HepG2 (cell line): Measurements from ENCODE around the gene CAPS. TPM values are rescaled to one million over a fixed set of nuclear protein-coding genes. Genes with fewer than 3 reads are reported as not detected.

Source experiments
- ERF ChIP-seq: IDR thresholded peaks from 2 replicates; pipeline ENCODE4 v1.6.1; 2018; ENCODE audit warnings: missing biosample characterization, missing genetic modification reagents
- FOXK1 ChIP-seq: sonication (generic); formaldehyde crosslinking; IDR thresholded peaks from 2 replicates; pipeline ENCODE4 v1.4.0; 2020; ENCODE audit warnings: low read depth, missing genetic modification reagents, borderline replicate concordance
- HNF4G ChIP-seq, 2 experiments: sonication (generic) in 1 of 2; formaldehyde crosslinking in 1 of 2; IDR thresholded peaks; 2 replicates each; pipeline versions ENCODE4 v1.4.0 to v1.6.1; 2011 to 2020; ENCODE audit warnings: borderline replicate concordance in 2 of 2, low read depth in 2 of 2, mild to moderate bottlenecking in 2 of 2, low read length in 1 of 2, missing genetic modification reagents in 1 of 2, moderate library complexity in 1 of 2
- HOXA5 ChIP-seq: sonication (generic); formaldehyde crosslinking; IDR thresholded peaks from 2 replicates; pipeline ENCODE4 v1.4.0; 2020; ENCODE audit warnings: missing genetic modification reagents
- MED8 ChIP-seq: sonication (generic); formaldehyde crosslinking; IDR thresholded peaks from 2 replicates; pipeline ENCODE4 v1.8.1; 2023; ENCODE audit warnings: mild to moderate bottlenecking, missing genetic modification reagents; ENCODE audit not compliant: insufficient replicate concordance
- MEF2D ChIP-seq: sonication (generic); formaldehyde crosslinking; IDR thresholded peaks from 2 replicates; pipeline ENCODE4 v1.5.1; 2020; ENCODE audit warnings: mild to moderate bottlenecking, missing genetic modification reagents
- MIXL1 ChIP-seq: IDR thresholded peaks from 2 replicates; pipeline ENCODE4 v1.6.1; 2016
- NBN ChIP-seq: fragments of 450-650 bp; conservative IDR thresholded peaks from 2 replicates; pipeline ENCODE4 v1.6.1; 2017
- SMAD9 ChIP-seq: sonication (generic); formaldehyde crosslinking; IDR thresholded peaks from 2 replicates; pipeline ENCODE4 v1.5.1; 2020; ENCODE audit warnings: mild to moderate bottlenecking, missing genetic modification reagents
- SYNCRIP ChIP-seq: fragments of 200-400 bp; formaldehyde crosslinking; IDR thresholded peaks from 2 replicates; pipeline ENCODE4 v1.6.1; 2018; ENCODE audit warnings: mild to moderate bottlenecking, low read depth, low read length; ENCODE audit not compliant: insufficient read depth
- TP53 ChIP-seq: sonication (generic); formaldehyde crosslinking; conservative IDR thresholded peaks from 2 replicates; pipeline ENCODE4 v1.4.0; 2020; ENCODE audit warnings: missing genetic modification reagents
- ZNF343 ChIP-seq: sonication (generic); formaldehyde crosslinking; IDR thresholded peaks from 2 replicates; pipeline ENCODE4 v1.4.0; 2020; ENCODE audit warnings: mild to moderate bottlenecking, missing genetic modification reagents
- polyA plus RNA-seq, 8 experiments: library from polyadenylated mRNA; depleted of rRNA in 3 of 8; stranded (reverse) in 7 of 8; unstranded in 1 of 8; fragments of >200 nt; fragmentation: Illumina TruSeq in 4 of 8; extraction: Trizol in 4 of 8; gene quantifications; 2 replicates each; pipeline versions ENCODE4 v1.2.1 to v1.2.3, GENCODE V29; 2011 to 2016; ENCODE audit warnings: low read depth in 4 of 8, missing spikeins in 1 of 8, mixed read lengths in 1 of 8; ENCODE audit not compliant: insufficient read depth in 1 of 8
- total RNA-seq, 5 experiments: library from RNA; depleted of rRNA; stranded (reverse); fragments of >200 nt; fragmentation: Illumina TruSeq; extraction: Trizol; gene quantifications; 2 replicates each; pipeline ENCODE4 v1.2.3, GENCODE V29; 2016; ENCODE audit warnings: low read depth in 1 of 5
- TF ChIP-seq, protein P1 (sequence below), 2 experiments: fragments of 450-650 bp in 1 of 2; sonication (generic) in 1 of 2; formaldehyde crosslinking in 1 of 2; IDR thresholded peaks; 2 replicates each; pipeline versions ENCODE4 v1.6.1 to v1.8.0; 2016 to 2022; ENCODE audit warnings: antibody characterized with exemption in 1 of 2, mild to moderate bottlenecking in 1 of 2, missing genetic modification reagents in 1 of 2
- TF ChIP-seq, protein P2 (sequence below), 2 experiments: sonication (generic) in 1 of 2; formaldehyde crosslinking in 1 of 2; IDR thresholded peaks; 2 replicates each; pipeline versions ENCODE4 v1.4.0 to v1.6.1; 2016 to 2020; ENCODE audit warnings: borderline replicate concordance in 1 of 2, low read depth in 1 of 2, mild to moderate bottlenecking in 1 of 2, missing genetic modification reagents in 1 of 2

Gene CAPS
- total and polyA plus RNA-seq, 2 of the 13 experiments (the other 11 are each of a cell fraction or from before 2014, with no cell fraction given): 3.1 TPM

DNA sequence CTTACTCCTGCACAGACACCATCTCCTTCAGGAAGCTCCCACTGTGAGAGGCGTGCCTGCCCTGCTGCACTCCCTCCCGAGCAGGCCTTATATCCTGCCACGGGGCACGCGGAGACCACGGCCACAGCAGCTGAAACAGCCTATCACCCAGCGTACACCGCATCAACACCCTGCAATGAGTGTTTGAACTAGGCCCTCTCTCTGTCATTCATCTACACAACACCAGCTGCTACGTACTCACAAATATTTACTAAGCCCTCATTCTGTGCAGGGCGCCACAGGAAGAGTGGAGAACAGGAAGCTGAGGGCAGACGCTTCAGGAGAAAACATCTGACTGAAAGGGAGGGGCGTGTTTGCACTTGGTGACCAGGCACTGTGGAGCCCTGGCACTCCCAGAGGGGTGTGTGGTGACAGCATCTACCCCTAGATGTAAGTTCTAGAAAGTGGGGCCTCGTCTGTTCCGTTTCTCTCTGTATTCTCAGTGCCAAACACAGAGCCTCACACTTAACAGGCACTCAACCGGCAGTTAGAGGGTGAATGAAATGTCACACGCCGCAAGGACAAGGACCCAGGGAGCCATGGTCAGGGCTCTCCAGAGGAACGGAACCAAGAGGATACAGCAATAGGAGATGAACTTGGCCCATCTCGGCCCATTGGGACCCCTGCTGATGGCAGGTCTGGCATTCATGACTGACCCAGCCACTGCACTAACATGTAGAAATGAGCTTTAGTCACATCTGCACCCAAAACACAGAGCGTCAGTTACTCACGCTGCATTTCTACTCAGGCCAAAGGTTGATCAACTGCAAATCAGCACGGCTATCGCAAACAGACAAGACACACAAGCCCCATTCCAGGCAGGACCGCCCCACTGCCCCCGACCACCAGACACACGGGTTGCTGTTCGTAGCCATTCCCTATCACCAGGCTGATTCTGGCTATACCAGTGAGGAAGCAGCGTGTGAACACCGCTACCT lies 48.2 kb downstream of the CAPS start (continued):
- TF ChIP-seq, protein P1, sequence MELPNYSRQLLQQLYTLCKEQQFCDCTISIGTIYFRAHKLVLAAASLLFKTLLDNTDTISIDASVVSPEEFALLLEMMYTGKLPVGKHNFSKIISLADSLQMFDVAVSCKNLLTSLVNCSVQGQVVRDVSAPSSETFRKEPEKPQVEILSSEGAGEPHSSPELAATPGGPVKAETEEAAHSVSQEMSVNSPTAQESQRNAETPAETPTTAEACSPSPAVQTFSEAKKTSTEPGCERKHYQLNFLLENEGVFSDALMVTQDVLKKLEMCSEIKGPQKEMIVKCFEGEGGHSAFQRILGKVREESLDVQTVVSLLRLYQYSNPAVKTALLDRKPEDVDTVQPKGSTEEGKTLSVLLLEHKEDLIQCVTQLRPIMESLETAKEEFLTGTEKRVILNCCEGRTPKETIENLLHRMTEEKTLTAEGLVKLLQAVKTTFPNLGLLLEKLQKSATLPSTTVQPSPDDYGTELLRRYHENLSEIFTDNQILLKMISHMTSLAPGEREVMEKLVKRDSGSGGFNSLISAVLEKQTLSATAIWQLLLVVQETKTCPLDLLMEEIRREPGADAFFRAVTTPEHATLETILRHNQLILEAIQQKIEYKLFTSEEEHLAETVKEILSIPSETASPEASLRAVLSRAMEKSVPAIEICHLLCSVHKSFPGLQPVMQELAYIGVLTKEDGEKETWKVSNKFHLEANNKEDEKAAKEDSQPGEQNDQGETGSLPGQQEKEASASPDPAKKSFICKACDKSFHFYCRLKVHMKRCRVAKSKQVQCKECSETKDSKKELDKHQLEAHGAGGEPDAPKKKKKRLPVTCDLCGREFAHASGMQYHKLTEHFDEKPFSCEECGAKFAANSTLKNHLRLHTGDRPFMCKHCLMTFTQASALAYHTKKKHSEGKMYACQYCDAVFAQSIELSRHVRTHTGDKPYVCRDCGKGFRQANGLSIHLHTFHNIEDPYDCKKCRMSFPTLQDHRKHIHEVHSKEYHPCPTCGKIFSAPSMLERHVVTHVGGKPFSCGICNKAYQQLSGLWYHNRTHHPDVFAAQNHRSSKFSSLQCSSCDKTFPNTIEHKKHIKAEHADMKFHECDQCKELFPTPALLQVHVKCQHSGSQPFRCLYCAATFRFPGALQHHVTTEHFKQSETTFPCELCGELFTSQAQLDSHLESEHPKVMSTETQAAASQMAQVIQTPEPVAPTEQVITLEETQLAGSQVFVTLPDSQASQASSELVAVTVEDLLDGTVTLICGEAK (IDR thresholded peaks at IDR 0.05): no peak
- TF ChIP-seq, protein P1 (CRISPR knock-in tag; IDR thresholded peaks at IDR 0.05): peak; percentile 89
- TF ChIP-seq HOXA5: peak; percentile 66; the same call in 1 of the 2 replicates
- no peak for TF ChIP-seq SYNCRIP
- peak; percentile 96 for TF ChIP-seq MIXL1 (CRISPR knock-in tag)
- TF ChIP-seq MEF2D: peak; percentile 90
- peak; percentile 43 for TF ChIP-seq MED8 (CRISPR knock-in tag)
- no peak for TF ChIP-seq SMAD9
- no peak for TF ChIP-seq ZNF343 (CRISPR knock-in tag)
- TF ChIP-seq HNF4G (IDR thresholded peaks at IDR 0.05; ENCODE audit: borderline replicate concordance, low read depth, low read length): peak; percentile 74
- peak; percentile 72 for TF ChIP-seq HNF4G (CRISPR knock-in tag; IDR thresholded peaks at IDR 0.05; ENCODE audit: borderline replicate concordance, low read depth)
- TF ChIP-seq TP53 (CRISPR knock-in tag): peak; percentile 83; the same call in 1 of the 2 replicates
- peak; percentile 92 for TF ChIP-seq ERF
- TF ChIP-seq NBN: no peak
- TF ChIP-seq, protein P2, sequence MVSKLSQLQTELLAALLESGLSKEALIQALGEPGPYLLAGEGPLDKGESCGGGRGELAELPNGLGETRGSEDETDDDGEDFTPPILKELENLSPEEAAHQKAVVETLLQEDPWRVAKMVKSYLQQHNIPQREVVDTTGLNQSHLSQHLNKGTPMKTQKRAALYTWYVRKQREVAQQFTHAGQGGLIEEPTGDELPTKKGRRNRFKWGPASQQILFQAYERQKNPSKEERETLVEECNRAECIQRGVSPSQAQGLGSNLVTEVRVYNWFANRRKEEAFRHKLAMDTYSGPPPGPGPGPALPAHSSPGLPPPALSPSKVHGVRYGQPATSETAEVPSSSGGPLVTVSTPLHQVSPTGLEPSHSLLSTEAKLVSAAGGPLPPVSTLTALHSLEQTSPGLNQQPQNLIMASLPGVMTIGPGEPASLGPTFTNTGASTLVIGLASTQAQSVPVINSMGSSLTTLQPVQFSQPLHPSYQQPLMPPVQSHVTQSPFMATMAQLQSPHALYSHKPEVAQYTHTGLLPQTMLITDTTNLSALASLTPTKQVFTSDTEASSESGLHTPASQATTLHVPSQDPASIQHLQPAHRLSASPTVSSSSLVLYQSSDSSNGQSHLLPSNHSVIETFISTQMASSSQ (IDR thresholded peaks at IDR 0.05; ENCODE audit: low read depth): peak; percentile 58; the same call in 1 of the 2 replicates
- TF ChIP-seq, protein P2 (CRISPR knock-in tag; IDR thresholded peaks at IDR 0.05; ENCODE audit: borderline replicate concordance): peak; percentile 51
- peak; percentile 91 for TF ChIP-seq FOXK1 (CRISPR knock-in tag)
